H9 (cell line): ENCODE data around the gene CAPN9. TPM values are rescaled to one million over a fixed set of nuclear protein-coding genes. Genes with fewer than 3 reads are reported as not detected.

Experiments
- DNase-seq: peaks from one replicate; pipeline ENCODE4 v3.0.0-alpha.2; 2017
- H2AFZ ChIP-seq: one replicate; pipeline ENCODE4 v1.6.1; 2013; ENCODE audit warnings: mild to moderate bottlenecking, low read length, control low read depth, moderate library complexity
- H2AK5ac ChIP-seq: 2 replicates; pipeline ENCODE4 v1.6.1; 2013; ENCODE audit warnings: low read length, control low read depth, mixed read lengths; ENCODE audit not compliant: insufficient read length
- H2BK120ac ChIP-seq: one replicate; pipeline ENCODE4 v1.6.1; 2013; ENCODE audit warnings: low read depth, mild to moderate bottlenecking, low read length, control low read depth, inconsistent platforms; ENCODE audit not compliant: poor library complexity, severe bottlenecking
- H2BK12ac ChIP-seq: 2 replicates; pipeline ENCODE4 v1.6.1; 2013; ENCODE audit warnings: low read length, control low read depth, mixed read lengths, low read depth; ENCODE audit not compliant: insufficient read length
- H2BK15ac ChIP-seq: 2 replicates; pipeline ENCODE4 v1.6.1; 2013; ENCODE audit warnings: low read depth, low read length, control low read depth
- H2BK20ac ChIP-seq: one replicate; pipeline ENCODE4 v1.6.1; 2013; ENCODE audit warnings: low read depth, mild to moderate bottlenecking, low read length, control low read depth, inconsistent platforms; ENCODE audit not compliant: poor library complexity, severe bottlenecking
- H2BK5ac ChIP-seq: 2 replicates; pipeline ENCODE4 v1.6.1; 2013; ENCODE audit warnings: low read length, control low read depth, mixed read lengths; ENCODE audit not compliant: insufficient read length
- H3K14ac ChIP-seq: 2 replicates; pipeline ENCODE4 v1.6.1; 2013; ENCODE audit warnings: low read length, control low read depth; ENCODE audit not compliant: insufficient read depth
- H3K18ac ChIP-seq: 2 replicates; pipeline ENCODE4 v1.6.1; 2013; ENCODE audit warnings: low read depth, mild to moderate bottlenecking, mixed read lengths, low read length, control low read depth; ENCODE audit not compliant: insufficient read length
- H3K23ac ChIP-seq: 2 replicates; pipeline ENCODE4 v1.6.1; 2013; ENCODE audit warnings: low read length, control low read depth, mixed read lengths, low read depth; ENCODE audit not compliant: insufficient read length
- H3K23me2 ChIP-seq: 2 replicates; pipeline ENCODE4 v1.6.1; 2013; ENCODE audit warnings: low read depth, mild to moderate bottlenecking, mixed read lengths, low read length, control low read depth; ENCODE audit not compliant: insufficient read length, poor library complexity, severe bottlenecking
- H3K27ac ChIP-seq: 2 replicates; pipeline ENCODE4 v1.5.1; 2013; ENCODE audit warnings: low read length, control low read depth, mixed read lengths, low read depth; ENCODE audit not compliant: insufficient read length
- H3K27me3 ChIP-seq: 2 replicates; pipeline ENCODE4 v1.6.1; 2013; ENCODE audit warnings: low read length, control low read depth, inconsistent platforms; ENCODE audit not compliant: insufficient read depth
- H3K4ac ChIP-seq: 2 replicates; pipeline ENCODE4 v1.6.1; 2013; ENCODE audit warnings: low read depth, mild to moderate bottlenecking, control low read depth, inconsistent platforms, low read length, moderate library complexity
- H3K4me1 ChIP-seq: 2 replicates; pipeline ENCODE4 v1.6.1; 2013; ENCODE audit warnings: low read length, control low read depth, inconsistent platforms; ENCODE audit not compliant: insufficient read depth
- H3K4me2 ChIP-seq: 2 replicates; pipeline ENCODE4 v1.6.1; 2013; ENCODE audit warnings: low read length, control low read depth, mixed read lengths; ENCODE audit not compliant: insufficient read length, insufficient read depth
- H3K56ac ChIP-seq: 2 replicates; pipeline ENCODE4 v1.6.1; 2013; ENCODE audit warnings: low read depth, mild to moderate bottlenecking, mixed read lengths, low read length, control low read depth; ENCODE audit not compliant: insufficient read length
- H3K79me1 ChIP-seq: 2 replicates; pipeline ENCODE4 v1.6.1; 2013; ENCODE audit warnings: low read depth, mild to moderate bottlenecking, moderate library complexity, low read length, control low read depth, inconsistent platforms; ENCODE audit not compliant: insufficient read depth, poor library complexity, severe bottlenecking
- H3K79me2 ChIP-seq: 2 replicates; pipeline ENCODE4 v1.6.1; 2013; ENCODE audit warnings: low read length, control low read depth, inconsistent platforms; ENCODE audit not compliant: insufficient read depth
- H3K9ac ChIP-seq: 2 replicates; pipeline ENCODE4 v1.6.1; 2013; ENCODE audit warnings: low read length, control low read depth, mixed read lengths; ENCODE audit not compliant: insufficient read length; ENCODE audit errors: extremely low read depth
- H3K9me3 ChIP-seq: one replicate; pipeline ENCODE4 v1.6.1; 2013; ENCODE audit warnings: low read depth, low read length, inconsistent platforms; ENCODE audit not compliant: control insufficient read depth
- H3T11ph ChIP-seq: one replicate; pipeline ENCODE4 v1.6.1; 2013; ENCODE audit warnings: mild to moderate bottlenecking, low read length, control low read depth, inconsistent platforms
- H4K20me1 ChIP-seq: one replicate; pipeline ENCODE4 v1.6.1; 2013; ENCODE audit not compliant: control insufficient read depth, insufficient read length, insufficient read depth
- H4K5ac ChIP-seq: 2 replicates; pipeline ENCODE4 v1.6.1; 2013; ENCODE audit warnings: low read depth, mild to moderate bottlenecking, mixed read lengths, low read length, control low read depth; ENCODE audit not compliant: insufficient read length
- H4K8ac ChIP-seq: replicated peaks from 2 replicates; pipeline ENCODE4 v1.6.1; 2013; ENCODE audit warnings: low read length, control low read depth, mixed read lengths, low read depth; ENCODE audit not compliant: insufficient read length
- H4K91ac ChIP-seq: 2 replicates; pipeline ENCODE4 v1.6.1; 2013; ENCODE audit warnings: low read depth, mild to moderate bottlenecking, moderate library complexity, mixed read lengths, low read length, control low read depth; ENCODE audit not compliant: insufficient read length
- H3K27ac Mint-ChIP-seq, 3 experiments: 2 replicates in 2 of 3; 3 replicates in 1 of 3; pipeline ENCODE4 v1.8.0; 2020 to 2021; ENCODE audit warnings: mixed read lengths in 3 of 3, mild to moderate bottlenecking in 1 of 3, moderate library complexity in 1 of 3
- H3K27me3 Mint-ChIP-seq: 2 replicates; pipeline ENCODE4 v1.8.0; 2021; ENCODE audit warnings: low read depth, mild to moderate bottlenecking, moderate library complexity, mixed read lengths
- H3K36me3 Mint-ChIP-seq, 3 experiments: 2 replicates in 2 of 3; 3 replicates in 1 of 3; pipeline ENCODE4 v1.8.0; 2020 to 2021; ENCODE audit warnings: low read depth in 3 of 3, mixed read lengths in 3 of 3; ENCODE audit not compliant: insufficient read depth in 1 of 3
- H3K4me1 Mint-ChIP-seq, 2 experiments: 2 replicates each; pipeline ENCODE4 v1.8.0; 2020; ENCODE audit warnings: mixed read lengths in 2 of 2
- H3K4me3 Mint-ChIP-seq, 2 experiments: 2 replicates in 1 of 2; 3 replicates in 1 of 2; pipeline ENCODE4 v1.8.0; 2020 to 2021; ENCODE audit warnings: mild to moderate bottlenecking in 2 of 2, mixed read lengths in 2 of 2, moderate library complexity in 1 of 2
- H3K9me3 Mint-ChIP-seq, 2 experiments: 2 replicates in 1 of 2; 3 replicates in 1 of 2; pipeline ENCODE4 v1.8.0; 2020; ENCODE audit warnings: mild to moderate bottlenecking in 2 of 2, mixed read lengths in 2 of 2, moderate library complexity in 1 of 2
- WGBS: extraction: QIAGEN DNeasy Blood & Tissue Kit; methylation state at CpG from one replicate; pipeline ENCODE4 v1.1.7; 2013; ENCODE audit warnings: missing lambda C conversion rate, low lambda C conversion rate, mixed read lengths; ENCODE audit not compliant: insufficient read length; ENCODE audit errors: extremely low coverage; 5-methylcytosine and 5-hydroxymethylcytosine counted together
- total RNA-seq: library from RNA; stranded (reverse); gene quantifications from 2 replicates; pipeline ENCODE4 v1.2.1, GENCODE V29; 2021
- TF ChIP-seq, protein P1 (sequence below): fragments of 200-600 bp; sonication (generic); conservative IDR thresholded peaks from 3 replicates; pipeline ENCODE4 v1.8.0; 2021; ENCODE audit warnings: antibody characterized with exemption, mild to moderate bottlenecking

CAPN9 gene
- total RNA-seq, 1 experiment from 2014 or later: 0.22 TPM

DNA sequence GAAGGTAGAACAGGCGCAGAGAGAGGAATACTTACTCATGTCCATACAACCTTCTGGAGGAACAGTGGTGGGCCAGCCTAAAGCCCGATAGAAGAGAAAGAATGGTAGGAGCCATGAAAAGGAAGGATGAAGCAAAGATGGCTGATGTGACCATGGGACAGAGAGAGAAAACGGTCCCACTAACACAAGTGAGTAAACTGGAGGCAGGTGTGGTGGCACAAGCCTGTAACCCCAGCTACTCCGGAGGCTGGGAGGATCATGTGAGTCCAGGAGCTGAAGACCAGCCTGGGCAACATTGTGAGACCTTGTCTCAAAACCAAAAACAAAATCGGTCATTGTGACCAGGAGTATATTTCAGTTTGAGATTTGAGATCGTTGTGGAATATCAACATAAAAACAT, 71.7 kb downstream of the CAPN9 start:
- Histone ChIP-seq H3K18ac (no peak overlapping the region), H2AFZ (no peak overlapping the region), H3K27me3 (no peaks in the 10 kb centered on the region), H3T11ph (no peak overlapping the region), H2BK20ac (no peak overlapping the region), H4K20me1 (no peaks in the 10 kb centered on the region), H3K56ac (no peak overlapping the region), H3K4me1 (no peaks in the 10 kb centered on the region), H3K23me2 (no peaks in the 10 kb centered on the region), H3K9ac (no peak overlapping the region), H3K14ac (no peak overlapping the region), H3K79me2 (no peaks in the 10 kb centered on the region), H2BK120ac (no peak overlapping the region), H3K4me2 (no peak overlapping the region), H3K9me3 (no peaks in the 10 kb centered on the region), H3K23ac (no peak overlapping the region), H2BK12ac (no peak overlapping the region), H2AK5ac (no peak overlapping the region), H4K91ac (no peak overlapping the region), H2BK5ac (no peak overlapping the region), H3K79me1 (no peaks in the 10 kb centered on the region), H3K4ac (no peak overlapping the region), H4K8ac (no peak overlapping the region), H3K27ac (no peak overlapping the region), H2BK15ac (no peak overlapping the region), H4K5ac (no peak overlapping the region)
- WGBS: no CpG with 5 or more reads among the region's 6 CpGs
- no peaks in the 10 kb centered on the region for H3K9me3 Mint-ChIP-seq
- TF ChIP-seq, protein P1, sequence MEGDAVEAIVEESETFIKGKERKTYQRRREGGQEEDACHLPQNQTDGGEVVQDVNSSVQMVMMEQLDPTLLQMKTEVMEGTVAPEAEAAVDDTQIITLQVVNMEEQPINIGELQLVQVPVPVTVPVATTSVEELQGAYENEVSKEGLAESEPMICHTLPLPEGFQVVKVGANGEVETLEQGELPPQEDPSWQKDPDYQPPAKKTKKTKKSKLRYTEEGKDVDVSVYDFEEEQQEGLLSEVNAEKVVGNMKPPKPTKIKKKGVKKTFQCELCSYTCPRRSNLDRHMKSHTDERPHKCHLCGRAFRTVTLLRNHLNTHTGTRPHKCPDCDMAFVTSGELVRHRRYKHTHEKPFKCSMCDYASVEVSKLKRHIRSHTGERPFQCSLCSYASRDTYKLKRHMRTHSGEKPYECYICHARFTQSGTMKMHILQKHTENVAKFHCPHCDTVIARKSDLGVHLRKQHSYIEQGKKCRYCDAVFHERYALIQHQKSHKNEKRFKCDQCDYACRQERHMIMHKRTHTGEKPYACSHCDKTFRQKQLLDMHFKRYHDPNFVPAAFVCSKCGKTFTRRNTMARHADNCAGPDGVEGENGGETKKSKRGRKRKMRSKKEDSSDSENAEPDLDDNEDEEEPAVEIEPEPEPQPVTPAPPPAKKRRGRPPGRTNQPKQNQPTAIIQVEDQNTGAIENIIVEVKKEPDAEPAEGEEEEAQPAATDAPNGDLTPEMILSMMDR: no peak
- H3K4me3 Mint-ChIP-seq: no peak overlapping the region
- H3K27me3 Mint-ChIP-seq: peaks cover 78% of the 10 kb centered on the region
- no peak overlapping the region for H3K27ac Mint-ChIP-seq
- DNase-seq: no peak
- H3K36me3 Mint-ChIP-seq: no peaks in the 10 kb centered on the region
- H3K4me1 Mint-ChIP-seq: no peaks in the 10 kb centered on the region
